KMS-11 (cell line): Measurements from ENCODE around the gene ELAVL4.

ENCODE experiments used
- H2AFZ ChIP-seq: fragments of 200-600 bp; sonication (generic); 2 replicates; pipeline ENCODE4 v1.6.1; 2016; ENCODE audit warnings: antibody characterized with exemption, mixed run types, low read depth
- H3K27ac ChIP-seq: fragments of 200-600 bp; sonication (generic); 2 replicates; pipeline ENCODE4 v1.6.1; 2016; ENCODE audit warnings: mild to moderate bottlenecking, mixed run types
- H3K27me3 ChIP-seq: fragments of 200-600 bp; sonication (generic); 2 replicates; pipeline ENCODE4 v1.6.1; 2017; ENCODE audit warnings: mild to moderate bottlenecking, low read depth, mixed run types, moderate library complexity; ENCODE audit not compliant: insufficient read depth
- H3K36me3 ChIP-seq: fragments of 200-600 bp; sonication (generic); 2 replicates; pipeline ENCODE4 v1.6.1; 2017; ENCODE audit warnings: mild to moderate bottlenecking, mixed run types; ENCODE audit not compliant: insufficient read depth
- H3K4me1 ChIP-seq: fragments of 200-600 bp; sonication (generic); 2 replicates; pipeline ENCODE4 v1.6.1; 2016; ENCODE audit warnings: mild to moderate bottlenecking, low read depth, mixed run types; ENCODE audit not compliant: poor library complexity, severe bottlenecking
- H3K4me2 ChIP-seq: fragments of 200-600 bp; sonication (generic); 2 replicates; pipeline ENCODE4 v1.7.0; 2016; ENCODE audit warnings: mild to moderate bottlenecking, mixed run types
- H3K4me3 ChIP-seq: fragments of 200-600 bp; sonication (generic); IDR thresholded peaks from 2 replicates; pipeline ENCODE4 v1.6.1; 2017; ENCODE audit warnings: low read depth, low read length, mixed read lengths; ENCODE audit not compliant: insufficient read depth
- H3K79me2 ChIP-seq: fragments of 200-600 bp; sonication (generic); 2 replicates; pipeline ENCODE4 v1.6.1; 2016; ENCODE audit warnings: low read depth, mixed run types; ENCODE audit not compliant: insufficient read depth
- H3K9ac ChIP-seq: fragments of 200-600 bp; sonication (generic); 2 replicates; pipeline ENCODE4 v1.6.1; 2016; ENCODE audit warnings: mild to moderate bottlenecking, mixed run types
- H4K20me1 ChIP-seq: fragments of 200-600 bp; sonication (generic); 2 replicates; pipeline ENCODE4 v1.6.1; 2016; ENCODE audit warnings: mild to moderate bottlenecking, mixed run types; ENCODE audit not compliant: insufficient read depth
- TF ChIP-seq, protein P1 (sequence below): fragments of 200-600 bp; sonication (generic); conservative IDR thresholded peaks from 2 replicates; pipeline ENCODE4 v1.6.1; 2017; ENCODE audit warnings: low read depth, mild to moderate bottlenecking, antibody characterized with exemption, low read length, moderate library complexity, mixed read lengths

ELAVL4 gene

DNA sequence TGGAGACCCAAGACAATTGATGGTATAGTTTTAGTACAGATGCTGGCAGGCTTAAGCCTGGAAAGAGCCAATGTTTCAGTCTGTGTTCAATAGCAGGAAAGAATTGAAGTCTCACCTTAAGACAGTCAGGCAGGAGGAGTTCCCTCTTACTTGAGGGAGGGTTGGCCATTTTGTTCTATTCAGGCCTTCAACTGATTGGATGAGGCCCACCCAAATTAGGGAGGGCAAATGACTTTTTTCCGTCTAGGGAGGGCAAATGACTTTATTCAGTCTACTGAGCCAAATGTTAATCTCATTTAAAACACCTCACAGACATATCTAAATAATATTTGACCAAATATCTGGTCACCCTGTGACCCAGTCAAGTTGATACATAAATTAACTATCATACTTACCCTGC, 31.4 kb upstream of the ELAVL4 start:
- Histone ChIP-seq H3K4me3 (no peak overlapping the region), H3K79me2 (no peaks in the 10 kb centered on the region), H4K20me1 (no peaks in the 10 kb centered on the region), H2AFZ (no peak overlapping the region), H3K27me3 (no peaks in the 10 kb centered on the region), H3K4me2 (no peak overlapping the region), H3K27ac (no peak overlapping the region), H3K9ac (no peak overlapping the region), H3K36me3 (no peaks in the 10 kb centered on the region), H3K4me1 (no peaks in the 10 kb centered on the region)
- TF ChIP-seq, protein P1, sequence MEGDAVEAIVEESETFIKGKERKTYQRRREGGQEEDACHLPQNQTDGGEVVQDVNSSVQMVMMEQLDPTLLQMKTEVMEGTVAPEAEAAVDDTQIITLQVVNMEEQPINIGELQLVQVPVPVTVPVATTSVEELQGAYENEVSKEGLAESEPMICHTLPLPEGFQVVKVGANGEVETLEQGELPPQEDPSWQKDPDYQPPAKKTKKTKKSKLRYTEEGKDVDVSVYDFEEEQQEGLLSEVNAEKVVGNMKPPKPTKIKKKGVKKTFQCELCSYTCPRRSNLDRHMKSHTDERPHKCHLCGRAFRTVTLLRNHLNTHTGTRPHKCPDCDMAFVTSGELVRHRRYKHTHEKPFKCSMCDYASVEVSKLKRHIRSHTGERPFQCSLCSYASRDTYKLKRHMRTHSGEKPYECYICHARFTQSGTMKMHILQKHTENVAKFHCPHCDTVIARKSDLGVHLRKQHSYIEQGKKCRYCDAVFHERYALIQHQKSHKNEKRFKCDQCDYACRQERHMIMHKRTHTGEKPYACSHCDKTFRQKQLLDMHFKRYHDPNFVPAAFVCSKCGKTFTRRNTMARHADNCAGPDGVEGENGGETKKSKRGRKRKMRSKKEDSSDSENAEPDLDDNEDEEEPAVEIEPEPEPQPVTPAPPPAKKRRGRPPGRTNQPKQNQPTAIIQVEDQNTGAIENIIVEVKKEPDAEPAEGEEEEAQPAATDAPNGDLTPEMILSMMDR: no peak

DNA sequence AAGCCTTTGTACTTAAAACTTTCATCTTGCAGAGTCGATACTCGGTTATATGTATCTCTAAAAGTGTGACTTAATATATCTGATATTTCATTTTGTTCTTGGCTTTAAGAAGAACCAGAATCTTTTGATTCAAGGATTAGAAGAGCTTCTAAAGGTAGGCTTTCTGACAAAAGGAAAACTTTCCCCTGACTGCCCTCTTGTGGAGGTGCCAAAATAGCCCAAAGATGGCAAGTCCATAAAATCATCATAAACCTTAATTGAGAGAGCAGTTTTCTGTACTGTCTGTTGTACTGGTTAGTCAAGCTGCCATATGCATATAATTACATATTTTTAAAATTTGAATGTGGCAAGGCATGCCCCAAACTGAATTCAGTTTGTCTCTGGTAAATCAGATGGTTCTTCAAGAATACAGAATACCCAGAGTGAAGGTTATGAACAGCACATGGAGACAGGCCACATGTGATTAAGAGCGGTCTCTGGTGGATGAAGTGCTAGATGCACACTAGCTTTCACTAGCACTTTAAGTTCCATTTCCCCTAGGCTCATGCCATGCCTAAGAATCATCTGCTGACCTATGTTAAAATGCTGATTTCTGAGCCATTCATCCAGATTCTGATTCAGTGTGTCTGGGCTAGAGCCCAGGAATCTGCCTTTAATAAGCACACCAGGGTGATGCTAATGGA, 27.7 kb upstream of the ELAVL4 start:
- H2AFZ ChIP-seq: no peak overlapping the region
- TF ChIP-seq, protein P1: peak; percentile 34; the same call in 1 of the 2 replicates
- H3K4me1 ChIP-seq: no peaks in the 10 kb centered on the region
- no peaks in the 10 kb centered on the region for H3K79me2 ChIP-seq
- no peak overlapping the region for H3K27ac ChIP-seq
- H3K4me3 ChIP-seq: no peak overlapping the region
- no peaks in the 10 kb centered on the region for H4K20me1 ChIP-seq
- H3K4me2 ChIP-seq: no peak overlapping the region
- no peak overlapping the region for H3K9ac ChIP-seq
- H3K27me3 ChIP-seq: no peaks in the 10 kb centered on the region
- no peaks in the 10 kb centered on the region for H3K36me3 ChIP-seq

DNA sequence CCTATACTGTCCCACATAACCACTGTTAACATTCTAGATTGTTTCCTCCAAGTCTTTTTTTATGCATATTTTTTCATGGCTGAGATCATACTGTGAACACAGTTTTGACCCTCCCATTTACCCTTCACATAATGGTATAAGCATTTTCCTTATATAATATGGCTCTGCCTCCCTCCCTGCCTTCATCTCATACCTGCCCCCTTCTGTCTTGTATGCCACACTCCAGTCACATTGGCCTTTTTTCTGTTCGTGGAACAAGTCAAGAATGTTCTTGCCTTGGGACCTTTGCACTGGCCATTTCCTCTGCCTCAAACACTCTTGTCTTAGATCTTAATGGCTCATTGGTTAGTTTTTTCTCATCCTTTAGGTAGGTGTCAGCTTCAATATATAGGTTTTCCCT, 24.3 kb upstream of the ELAVL4 start:
- Histone ChIP-seq H3K79me2 (no peaks in the 10 kb centered on the region), H3K4me1 (no peaks in the 10 kb centered on the region), H3K4me2 (no peak overlapping the region), H4K20me1 (no peaks in the 10 kb centered on the region), H3K36me3 (no peaks in the 10 kb centered on the region), H2AFZ (no peak overlapping the region), H3K27me3 (no peaks in the 10 kb centered on the region), H3K4me3 (no peak overlapping the region), H3K27ac (no peak overlapping the region), H3K9ac (no peak overlapping the region)
- TF ChIP-seq, protein P1: no peak

DNA sequence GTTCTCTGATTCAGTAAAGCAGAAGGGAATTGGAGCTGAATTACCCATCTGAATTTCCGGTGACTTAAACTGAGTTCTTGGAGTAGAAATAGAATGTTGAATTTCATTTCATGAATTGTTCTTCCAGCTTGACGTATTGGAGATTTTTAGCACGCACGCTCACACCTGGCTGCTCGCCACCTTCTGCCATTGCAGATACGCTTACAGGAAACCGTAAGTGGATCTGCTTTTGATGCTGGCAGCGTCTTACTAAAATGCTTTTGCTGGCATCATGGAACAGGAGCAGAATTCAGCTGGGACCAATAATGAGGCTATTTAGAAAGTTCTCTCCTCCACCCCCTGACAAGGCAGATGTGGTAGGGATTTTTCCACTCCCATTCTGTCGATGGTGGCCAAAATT, 17.7 kb upstream of the ELAVL4 start:
- no peak overlapping the region for H3K4me3 ChIP-seq
- no peaks in the 10 kb centered on the region for H3K79me2 ChIP-seq
- no peaks in the 10 kb centered on the region for H3K27me3 ChIP-seq
- H3K4me2 ChIP-seq: no peak overlapping the region
- H2AFZ ChIP-seq: no peak overlapping the region
- no peak overlapping the region for H3K27ac ChIP-seq
- no peaks in the 10 kb centered on the region for H3K36me3 ChIP-seq
- no peak overlapping the region for H3K9ac ChIP-seq
- H3K4me1 ChIP-seq: no peaks in the 10 kb centered on the region
- no peaks in the 10 kb centered on the region for H4K20me1 ChIP-seq
- TF ChIP-seq, protein P1: no peak
